ENCODE data around the gene RBMS2. TPM values are rescaled to one million over a fixed set of nuclear protein-coding genes. Genes with fewer than 3 reads are reported as not detected.

The RBMS2 gene, protein sequence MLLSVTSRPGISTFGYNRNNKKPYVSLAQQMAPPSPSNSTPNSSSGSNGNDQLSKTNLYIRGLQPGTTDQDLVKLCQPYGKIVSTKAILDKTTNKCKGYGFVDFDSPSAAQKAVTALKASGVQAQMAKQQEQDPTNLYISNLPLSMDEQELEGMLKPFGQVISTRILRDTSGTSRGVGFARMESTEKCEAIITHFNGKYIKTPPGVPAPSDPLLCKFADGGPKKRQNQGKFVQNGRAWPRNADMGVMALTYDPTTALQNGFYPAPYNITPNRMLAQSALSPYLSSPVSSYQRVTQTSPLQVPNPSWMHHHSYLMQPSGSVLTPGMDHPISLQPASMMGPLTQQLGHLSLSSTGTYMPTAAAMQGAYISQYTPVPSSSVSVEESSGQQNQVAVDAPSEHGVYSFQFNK
- total RNA-seq, result 35.1 and 41.6 TPM in 2 replicates

DNA sequence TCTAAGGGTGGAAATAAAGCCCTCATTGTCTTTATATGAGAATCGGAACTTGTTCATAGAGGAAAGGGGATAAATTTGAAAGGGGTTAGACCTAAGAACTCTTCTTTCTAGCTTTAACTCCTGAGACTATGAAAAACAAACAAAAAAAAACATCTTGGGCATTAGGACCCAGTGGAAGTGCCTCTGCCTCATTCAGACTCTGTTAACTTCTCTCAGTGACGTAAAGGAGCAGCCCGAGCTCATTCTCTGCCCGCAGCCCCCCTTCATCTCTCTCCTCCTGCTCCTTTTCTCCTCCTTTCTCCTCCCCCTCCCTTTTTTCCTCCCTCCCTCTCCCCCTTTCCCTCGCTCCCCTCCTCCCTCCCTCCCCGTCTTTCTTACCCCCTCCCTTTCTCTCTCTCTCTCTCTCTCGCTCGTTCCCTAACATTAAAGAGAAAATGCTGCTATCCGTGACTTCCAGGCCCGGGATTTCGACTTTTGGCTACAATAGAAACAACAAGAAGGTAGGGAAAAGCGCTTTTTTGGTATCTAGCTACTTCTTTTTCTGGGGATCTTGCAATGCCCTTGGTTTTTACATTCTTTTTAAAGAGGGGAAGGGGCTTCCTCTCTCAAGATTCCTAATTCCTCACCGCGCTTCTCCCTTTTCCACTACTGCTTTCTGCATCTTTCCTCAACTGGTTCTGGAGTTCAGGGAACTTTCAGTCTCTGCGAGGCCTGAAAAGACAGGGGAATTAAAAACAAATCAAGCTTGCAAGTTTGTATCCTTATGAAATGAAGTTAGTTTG lies at the start of gene RBMS2:
TSS of gene RBMS2 (plus strand) at position 231 of the 782 bp plus-strand sequence. CDS start at position 435, 204 bp downstream.

DNA sequence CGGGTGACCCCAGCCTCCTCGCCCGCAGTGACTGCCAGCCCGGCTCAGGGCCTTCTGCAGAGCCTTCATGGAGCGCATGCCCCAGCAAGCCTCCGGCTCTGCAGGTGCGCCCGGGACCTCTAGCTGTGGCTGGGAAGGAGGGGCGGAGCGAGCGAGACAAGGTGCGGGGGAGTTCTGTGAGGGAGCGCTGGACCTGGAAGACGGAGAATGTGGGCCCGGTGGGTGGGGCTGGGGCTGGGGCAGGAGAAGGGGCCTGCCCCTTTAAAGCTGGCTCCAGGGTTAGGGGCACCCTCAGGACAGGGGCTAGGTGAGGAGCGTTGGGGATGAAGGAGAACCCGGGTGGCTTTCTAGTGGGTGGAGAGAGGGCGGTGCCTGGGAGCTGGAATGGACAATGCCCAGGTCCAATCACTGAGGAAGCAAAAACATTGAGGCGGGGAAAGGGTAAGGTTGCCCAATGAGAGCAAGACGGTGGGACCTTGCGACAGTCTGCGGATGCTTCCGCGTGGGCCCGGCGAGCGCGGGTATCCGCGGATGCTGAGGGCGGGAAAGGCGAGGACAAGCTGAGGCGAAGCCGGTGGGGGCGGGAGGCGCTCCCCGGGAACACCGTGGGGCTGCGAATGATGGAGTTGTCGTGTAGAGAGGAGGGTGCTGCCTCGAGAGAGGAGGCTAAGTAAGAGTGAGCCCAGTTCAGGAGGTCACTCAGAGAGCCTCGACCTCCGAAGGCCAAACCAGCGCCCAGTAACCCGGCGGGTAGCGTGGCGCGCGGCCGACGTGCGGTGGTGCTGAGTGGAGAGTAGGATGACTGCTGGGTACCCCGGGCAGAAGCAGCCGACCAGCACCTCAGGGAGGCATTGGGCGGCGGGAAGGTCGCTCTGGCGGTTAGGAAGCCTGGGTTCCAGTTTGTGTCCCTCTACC lies 33.3 kb upstream of the RBMS2 start, which contains the start of gene GLS2:
TSS of gene GLS2 (minus strand) at position 121 of the 915 bp plus-strand sequence. CDS start at position 78, 43 bp downstream.

DNA sequence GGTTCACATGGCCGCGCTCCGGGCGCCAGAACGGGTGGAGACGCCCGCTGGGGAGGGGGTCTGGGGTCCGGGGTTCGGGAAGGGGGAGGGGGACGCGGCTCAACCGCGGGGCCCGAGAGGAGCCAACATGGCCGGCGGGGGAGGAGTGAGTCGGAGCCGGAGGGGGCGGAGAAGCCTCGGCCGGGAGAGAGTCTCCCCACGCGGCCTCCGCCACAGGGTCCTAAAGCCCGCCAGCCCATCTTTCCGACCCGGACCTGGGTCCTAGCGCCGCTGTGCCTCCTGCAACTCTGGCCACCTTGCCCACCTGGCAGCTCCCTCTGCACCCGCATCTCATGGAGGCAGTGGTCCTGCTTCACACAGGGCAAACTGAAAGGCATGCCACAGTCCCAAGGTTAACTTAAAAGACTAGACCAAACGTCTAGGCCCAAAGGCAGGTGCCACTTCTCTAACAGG lies 108.6 kb downstream of the RBMS2 start, which contains the start of gene BAZ2A:
TSS of gene BAZ2A (minus strand) at position 147 of the 453 bp plus-strand sequence. CDS start 12,796 bp downstream, outside the sequence.

Other genes with a start within 250 kb of the RBMS2 start
- gene CS, start 221.5 kb upstream of the RBMS2 start, total RNA-seq, result 156 and 157 TPM in 2 replicates
- gene CNPY2, start 205.8 kb upstream of the RBMS2 start, total RNA-seq, result 107 and 108 TPM in 2 replicates
- gene PAN2, start 187.8 kb upstream of the RBMS2 start, total RNA-seq, result 5.5 and 7.4 TPM in 2 replicates
- 0.13 TPM in 1 of 2 replicates, not detected in the other for gene IL23A, start 182.9 kb upstream of the RBMS2 start, total RNA-seq
- gene STAT2, start 161.7 kb upstream of the RBMS2 start, total RNA-seq, result 50.8 and 60.7 TPM in 2 replicates
- gene APOF, start 159.0 kb upstream of the RBMS2 start, total RNA-seq, result not detected in 2 replicates
- gene TIMELESS, start 72.4 kb upstream of the RBMS2 start, total RNA-seq, result 21.9 and 23.5 TPM in 2 replicates
- not detected in 2 replicates for gene MIP, start 67.2 kb upstream of the RBMS2 start, total RNA-seq
- gene SPRYD4, start 53.2 kb upstream of the RBMS2 start, total RNA-seq, result 2.0 and 2.4 TPM in 2 replicates
- gene GLS2, start 33.7 kb upstream of the RBMS2 start, total RNA-seq, result not detected in 2 replicates
- 28.8 and 34.1 TPM in 2 replicates for gene BAZ2A, start 108.5 kb downstream of the RBMS2 start, total RNA-seq
- gene ATP5F1B, start 124.2 kb downstream of the RBMS2 start, total RNA-seq, result 572 and 615 TPM in 2 replicates
- 122 and 143 TPM in 2 replicates for gene PTGES3, start 166.5 kb downstream of the RBMS2 start, total RNA-seq
- gene NACA, start 203.5 kb downstream of the RBMS2 start, total RNA-seq, result 1,213 and 1,259 TPM in 2 replicates
- gene PRIM1, start 230.5 kb downstream of the RBMS2 start, total RNA-seq, result 15.6 and 20.0 TPM in 2 replicates
- gene HSD17B6, start 241.5 kb downstream of the RBMS2 start, total RNA-seq, result 0.20 TPM in 1 of 2 replicates, not detected in the other

Measured in mammary microvascular endothelial cell (primary cell).